HG03354 (cell line): ENCODE data around the gene PNCK.

Experiments used
- ATAC-seq: cut with Tn5 transposase; IDR thresholded peaks from one replicate; pipeline ENCODE4 v1.9.1; 2021; ENCODE audit warnings: mild to moderate bottlenecking; ENCODE audit not compliant: unreplicated experiment, poor library complexity, severe bottlenecking

The PNCK gene

GRCh38 chrX:153668423-153669173, 5.0 kb downstream of the PNCK start:
- no peak for ATAC-seq

GRCh38 chrX:153667956-153668396, 5.6 kb downstream of the PNCK start:
- ATAC-seq, result no peak

GRCh38 chrX:153667281-153667955, 6.2 kb downstream of the PNCK start:
- no peak for ATAC-seq

- no peak for ATAC-seq
Measured at GRCh38 chrX:153665726-153666306, 7.8 kb downstream of the PNCK start.

GRCh38 chrX:153662266-153662665, 11.3 kb downstream of the PNCK start:
- ATAC-seq, result no peak

GRCh38 chrX:153659268-153659667, 14.3 kb downstream of the PNCK start:
- ATAC-seq, result no peak

- no peak for ATAC-seq
Measured at GRCh38 chrX:153657161-153657560, 16.5 kb downstream of the PNCK start.

GRCh38 chrX:153653556-153653955, 20.1 kb downstream of the PNCK start:
- no peak for ATAC-seq

GRCh38 chrX:153651540-153652079, 22.0 kb downstream of the PNCK start:
- peak; percentile 52 for ATAC-seq

GRCh38 chrX:153650959-153651358, 22.7 kb downstream of the PNCK start:
- no peak for ATAC-seq

- ATAC-seq, result no peak
Measured at GRCh38 chrX:153649915-153650782, 23.5 kb downstream of the PNCK start.

GRCh38 chrX:153649178-153649914, 24.3 kb downstream of the PNCK start:
- no peak for ATAC-seq

GRCh38 chrX:153648358-153649177, 25.0 kb downstream of the PNCK start:
- ATAC-seq, result no peak

- no peak for ATAC-seq
Measured at GRCh38 chrX:153647461-153648357, 25.9 kb downstream of the PNCK start.

- no peak for ATAC-seq
Measured at GRCh38 chrX:153646620-153647373, 26.8 kb downstream of the PNCK start, which contains the start of gene DUSP9. DUSP9 (plus strand) TSS chrX:153647203; CDS start chrX:153647954, 751 bp downstream.

GRCh38 chrX:153645921-153646488, 27.6 kb downstream of the PNCK start:
- no peak for ATAC-seq
